HG02885 (cell line): ENCODE measurements around the gene DRD2.

Experiments used
- ATAC-seq: cut with Tn5 transposase; IDR thresholded peaks from one replicate; pipeline ENCODE4 v1.9.1; 2021; ENCODE audit warnings: mild to moderate bottlenecking; ENCODE audit not compliant: unreplicated experiment, poor library complexity

The DRD2 gene

GRCh38 chr11:113448316-113448677 is 26.9 kb downstream of the DRD2 start:
- no peak for ATAC-seq

GRCh38 chr11:113447621-113448315 is 27.4 kb downstream of the DRD2 start:
- ATAC-seq, result no peak

- no peak for ATAC-seq
Observed at GRCh38 chr11:113446938-113447337, 28.3 kb downstream of the DRD2 start.

GRCh38 chr11:113446112-113446511 is 29.1 kb downstream of the DRD2 start:
- peak; percentile 92 for ATAC-seq

GRCh38 chr11:113444502-113445123 is 30.6 kb downstream of the DRD2 start:
- ATAC-seq, result no peak

GRCh38 chr11:113440816-113441215 is 34.4 kb downstream of the DRD2 start:
- no peak for ATAC-seq

- no peak for ATAC-seq
Observed at GRCh38 chr11:113436672-113437252, 38.4 kb downstream of the DRD2 start.

- no peak for ATAC-seq
Observed at GRCh38 chr11:113435190-113435968, 39.8 kb downstream of the DRD2 start.

- ATAC-seq, result no peak
Observed at GRCh38 chr11:113431746-113432145, 43.5 kb downstream of the DRD2 start.

GRCh38 chr11:113426686-113427085 is 48.5 kb downstream of the DRD2 start:
- ATAC-seq, result no peak

- no peak for ATAC-seq
Observed at GRCh38 chr11:113420808-113421207, 54.4 kb downstream of the DRD2 start.

- no peak for ATAC-seq
Observed at GRCh38 chr11:113419454-113420003, 55.7 kb downstream of the DRD2 start.

GRCh38 chr11:113417428-113417827 is 57.8 kb downstream of the DRD2 start:
- ATAC-seq, result peak; percentile 82

- no peak for ATAC-seq
Observed at GRCh38 chr11:113415343-113415742, 59.9 kb downstream of the DRD2 start.

- ATAC-seq, result no peak
Observed at GRCh38 chr11:113412675-113413074, 62.5 kb downstream of the DRD2 start.

GRCh38 chr11:113411536-113411935 is 63.7 kb downstream of the DRD2 start:
- no peak for ATAC-seq

GRCh38 chr11:113410414-113411135 is 64.6 kb downstream of the DRD2 start:
- no peak for ATAC-seq

- no peak for ATAC-seq
Observed at GRCh38 chr11:113409526-113409925, 65.7 kb downstream of the DRD2 start.

GRCh38 chr11:113408887-113409286 is 66.3 kb downstream of the DRD2 start:
- ATAC-seq, result no peak

GRCh38 chr11:113408206-113408605 is 67.0 kb downstream of the DRD2 start:
- ATAC-seq, result no peak
